ACC112 (cell line): ENCODE measurements around the gene FBXO44.
"Not testable (repeated sequence)": the region's sequence is repeated elsewhere in the genome, so short reads cannot be mapped to it uniquely, and the experiment has no call there.

Experiments used
- H2AFZ ChIP-seq: fragments of 200-600 bp; sonication (generic); one replicate; pipeline ENCODE4 v1.6.0; 2017; ENCODE audit warnings: antibody characterized with exemption, low read length; ENCODE audit not compliant: unreplicated experiment
- H3K27ac ChIP-seq: fragments of 200-600 bp; sonication (generic); 2 replicates; pipeline ENCODE4 v1.5.1; 2014; ENCODE audit warnings: low read depth, mild to moderate bottlenecking, antibody characterized with exemption, low read length, moderate library complexity
- H3K27me3 ChIP-seq: fragments of 200-600 bp; sonication (generic); 2 replicates; pipeline ENCODE4 v1.6.1; 2014; ENCODE audit warnings: mild to moderate bottlenecking, antibody characterized with exemption, low read length, moderate library complexity, mixed read lengths; ENCODE audit not compliant: insufficient read depth
- H3K36me3 ChIP-seq: fragments of 200-600 bp; sonication (generic); 2 replicates; pipeline ENCODE4 v1.6.1; 2016; ENCODE audit warnings: mild to moderate bottlenecking, antibody characterized with exemption, low read length, moderate library complexity, mixed read lengths; ENCODE audit not compliant: insufficient read depth
- H3K4me1 ChIP-seq: fragments of 200-600 bp; sonication (generic); one replicate; pipeline ENCODE4 v1.6.1; 2016; ENCODE audit warnings: low read length, mixed read lengths; ENCODE audit not compliant: insufficient read depth, unreplicated experiment, control insufficient read depth
- H3K4me3 ChIP-seq: fragments of 200-600 bp; sonication (generic); 2 replicates; pipeline ENCODE4 v1.5.1; 2014; ENCODE audit warnings: mild to moderate bottlenecking, low read depth, low read length
- H3K79me2 ChIP-seq: fragments of 200-600 bp; sonication (generic); one replicate; pipeline ENCODE4 v1.6.0; 2016; ENCODE audit warnings: low read length; ENCODE audit not compliant: control insufficient read depth, unreplicated experiment, insufficient read depth

The FBXO44 gene

GRCh38 chr1:11640101-11640500 is 14.6 kb upstream of the FBXO44 start:
- Histone ChIP-seq H3K4me3 (no peak overlapping the region), H3K27ac (no peak overlapping the region), H3K4me1 (no peaks in the 10 kb centered on the region), H3K79me2 (no peaks in the 10 kb centered on the region), H3K36me3 (no peaks in the 10 kb centered on the region), H3K27me3 (peaks cover 54% of the 10 kb centered on the region), H2AFZ (no peak overlapping the region)

DNA sequence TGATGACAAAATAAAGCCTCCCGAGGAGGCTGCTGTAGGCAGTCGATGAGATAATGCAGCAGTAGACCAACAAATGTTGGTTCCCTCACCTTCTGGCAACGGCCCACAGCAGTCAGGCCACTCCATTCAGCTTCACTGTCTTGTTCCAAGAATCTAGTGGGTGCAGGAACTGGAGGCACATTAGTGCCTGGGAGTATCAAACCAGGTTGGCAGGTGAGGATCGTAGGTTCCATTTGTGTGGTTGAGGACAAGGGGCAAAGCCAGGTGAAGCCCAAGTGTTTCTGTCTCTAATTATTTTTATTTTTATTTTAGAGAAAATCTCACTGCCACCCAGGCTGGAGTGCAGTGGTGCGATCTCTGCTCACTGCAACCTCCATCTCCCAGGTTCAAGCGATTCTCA is 13.7 kb upstream of the FBXO44 start:
- Histone ChIP-seq H3K4me1 (no peaks in the 10 kb centered on the region), H3K36me3 (no peaks in the 10 kb centered on the region), H3K4me3 (no peak overlapping the region), H3K79me2 (no peaks in the 10 kb centered on the region), H3K27me3 (peaks cover 54% of the 10 kb centered on the region), H3K27ac (no peak overlapping the region), H2AFZ (no peak overlapping the region)

DNA sequence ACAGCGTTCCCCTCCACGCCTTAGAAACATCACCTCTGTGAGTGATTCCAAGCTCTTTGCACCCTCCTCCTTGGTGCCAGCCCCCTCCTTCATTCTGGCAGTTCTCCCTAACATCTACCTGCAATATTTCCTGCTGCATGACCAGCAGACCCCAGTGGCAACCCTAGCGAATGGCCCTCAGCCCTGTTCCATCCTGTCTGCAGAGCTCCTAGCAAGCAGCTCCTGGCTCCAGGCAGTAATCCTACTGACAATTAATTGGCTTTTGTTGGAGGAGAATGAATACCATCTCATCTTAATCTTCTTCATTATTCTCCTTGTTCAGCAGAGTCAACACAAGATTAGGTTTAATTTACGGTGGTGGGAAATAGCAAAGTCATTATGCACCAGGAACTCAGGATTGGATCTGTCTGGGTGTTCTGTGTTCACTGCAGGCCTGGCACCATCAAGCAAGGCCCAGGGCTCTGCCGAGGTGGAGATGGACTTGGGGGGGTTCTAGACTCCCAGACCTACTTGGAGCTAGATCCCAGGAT is 12.8 kb upstream of the FBXO44 start:
- Histone ChIP-seq H3K27ac (no peak overlapping the region), H3K36me3 (no peaks in the 10 kb centered on the region), H3K4me3 (no peak overlapping the region), H2AFZ (no peak overlapping the region), H3K27me3 (peaks cover 45% of the 10 kb centered on the region), H3K79me2 (no peaks in the 10 kb centered on the region), H3K4me1 (no peaks in the 10 kb centered on the region)

DNA sequence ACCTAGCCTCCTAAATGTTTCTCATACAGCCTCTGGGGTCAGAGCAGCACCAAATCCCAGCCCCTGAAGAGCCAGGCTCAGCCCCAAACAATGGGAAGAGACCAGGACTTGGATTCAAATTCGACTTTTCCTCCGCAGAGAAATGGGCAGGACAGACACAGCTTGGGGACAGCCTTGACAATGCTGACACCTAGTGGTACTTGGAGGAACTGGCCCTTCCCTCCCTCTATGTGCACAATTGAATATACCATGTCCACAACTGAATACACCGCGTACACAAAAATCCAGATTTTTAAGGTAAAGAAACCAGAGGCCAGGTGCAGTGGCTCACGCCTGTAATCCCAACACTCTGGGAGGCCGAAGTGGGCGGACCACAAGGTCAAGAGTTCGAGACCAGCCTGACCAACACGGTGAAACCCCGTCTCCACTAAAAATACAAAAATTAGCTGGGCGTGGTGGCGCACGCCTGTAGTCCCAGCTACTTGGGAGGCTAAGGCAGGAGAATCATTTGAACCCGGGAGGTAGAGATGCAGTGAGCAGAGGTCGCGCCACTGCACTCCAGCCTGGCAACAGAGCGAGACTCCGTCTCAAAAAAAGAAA is 12.2 kb upstream of the FBXO44 start:
- H3K27ac ChIP-seq, H2AFZ ChIP-seq, H3K79me2 ChIP-seq, H3K4me3 ChIP-seq, H3K4me1 ChIP-seq, H3K36me3 ChIP-seq: not testable (repeated sequence)
- H3K27me3 ChIP-seq: peaks cover 39% of the 10 kb centered on the region

DNA sequence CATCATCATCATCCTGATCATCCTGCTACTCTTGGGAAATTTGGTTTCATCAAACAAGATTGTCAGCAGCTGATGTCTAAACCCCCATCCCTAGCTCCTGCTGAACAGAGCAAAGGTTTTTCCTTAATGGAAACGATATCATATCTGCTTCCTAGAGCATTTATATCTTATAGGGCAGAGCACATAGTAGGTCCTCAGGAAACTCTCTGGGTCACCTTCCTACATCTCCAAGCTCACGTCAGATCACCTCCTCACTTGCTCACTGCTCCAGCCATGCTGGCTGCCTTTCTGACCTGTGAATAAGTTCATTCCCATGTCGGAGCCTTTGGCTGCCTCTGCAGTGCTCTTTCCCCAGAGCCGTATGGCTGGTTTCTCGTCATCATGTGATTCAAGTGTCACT is 10.9 kb upstream of the FBXO44 start:
- H3K36me3 ChIP-seq: no peaks in the 10 kb centered on the region
- no peaks in the 10 kb centered on the region for H3K4me1 ChIP-seq
- no peaks in the 10 kb centered on the region for H3K79me2 ChIP-seq
- H3K27me3 ChIP-seq: peaks cover 28% of the 10 kb centered on the region
- H3K27ac ChIP-seq: no peak overlapping the region
- H3K4me3 ChIP-seq: no peak overlapping the region
- no peak overlapping the region for H2AFZ ChIP-seq

DNA sequence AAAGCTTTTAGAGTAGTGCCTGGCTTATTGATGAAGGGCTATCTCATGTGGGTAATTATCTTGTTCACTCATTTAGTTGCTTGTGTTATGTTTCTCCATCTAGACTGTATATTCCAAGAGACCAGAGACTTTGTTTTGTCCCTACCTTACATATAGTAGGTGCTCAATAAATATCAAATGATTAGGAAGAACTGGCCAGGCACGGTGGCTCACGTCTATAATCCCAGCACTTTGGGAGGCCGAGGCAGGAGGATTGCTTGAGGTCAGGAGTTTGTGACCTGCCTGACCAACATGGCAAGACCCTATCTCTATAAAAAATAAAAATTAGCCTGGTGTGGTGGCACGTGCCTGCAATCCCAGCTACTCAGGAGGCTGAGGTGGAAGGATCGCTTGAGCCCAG is 9.4 kb upstream of the FBXO44 start:
- H3K36me3 ChIP-seq: no peaks in the 10 kb centered on the region
- no peak overlapping the region for H3K27ac ChIP-seq
- peaks cover 20% of the 10 kb centered on the region for H3K27me3 ChIP-seq
- H3K4me3 ChIP-seq: no peak overlapping the region
- H2AFZ ChIP-seq: no peak overlapping the region
- H3K4me1 ChIP-seq: no peaks in the 10 kb centered on the region
- no peaks in the 10 kb centered on the region for H3K79me2 ChIP-seq

- Histone ChIP-seq H3K27ac (no peak overlapping the region), H3K27me3 (peaks cover 16% of the 10 kb centered on the region), H2AFZ (no peak overlapping the region), H3K79me2 (no peaks in the 10 kb centered on the region), H3K4me3 (no peak overlapping the region), H3K36me3 (no peaks in the 10 kb centered on the region), H3K4me1 (no peaks in the 10 kb centered on the region)
Measured at GRCh38 chr1:11645670-11646265, 8.9 kb upstream of the FBXO44 start.

DNA sequence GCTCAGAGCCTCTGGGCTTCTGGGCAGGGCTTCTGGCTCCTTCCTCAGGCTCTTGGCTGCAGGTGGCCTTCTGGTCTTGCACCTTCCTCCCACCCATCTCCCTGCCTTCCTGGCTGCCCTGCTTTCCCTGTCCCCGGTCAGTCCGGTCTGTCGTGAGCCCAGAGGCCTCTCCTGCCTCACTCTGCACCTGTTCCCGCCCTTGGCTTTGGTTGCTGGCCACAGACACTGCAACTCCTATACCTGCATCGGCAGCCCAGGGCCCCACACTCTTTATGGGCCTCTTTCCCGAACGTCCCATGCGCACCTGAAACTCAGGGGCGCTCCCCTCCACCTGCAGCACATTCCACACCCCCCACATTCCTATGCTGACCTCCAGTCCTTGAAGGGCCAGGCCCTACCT is 8.4 kb upstream of the FBXO44 start:
- H3K79me2 ChIP-seq: no peaks in the 10 kb centered on the region
- H3K36me3 ChIP-seq: no peaks in the 10 kb centered on the region
- no peak overlapping the region for H3K27ac ChIP-seq
- H3K27me3 ChIP-seq: peaks cover 14% of the 10 kb centered on the region
- no peak overlapping the region for H2AFZ ChIP-seq
- no peak overlapping the region for H3K4me3 ChIP-seq
- no peaks in the 10 kb centered on the region for H3K4me1 ChIP-seq

DNA sequence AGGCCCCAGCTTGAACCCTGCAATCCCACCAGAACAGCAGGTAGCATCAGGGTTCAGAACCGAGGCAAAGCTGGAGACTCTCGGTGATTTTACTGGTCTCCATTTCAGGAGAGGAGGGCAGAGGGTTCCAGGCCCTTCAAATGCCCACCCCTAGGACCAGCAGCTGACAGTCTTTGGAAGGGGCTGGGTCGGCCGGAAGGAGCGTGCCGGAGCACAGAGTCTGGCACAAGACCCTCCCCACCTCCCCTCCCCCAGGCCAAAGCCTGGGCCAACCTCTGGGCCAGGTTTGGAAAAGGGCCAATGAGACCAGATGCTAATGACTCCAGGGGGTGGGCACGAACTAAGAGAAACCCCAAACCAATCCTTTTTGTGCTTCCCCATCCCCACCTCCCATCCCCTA is 7.3 kb upstream of the FBXO44 start:
- Histone ChIP-seq H3K4me3 (no peak overlapping the region), H3K36me3 (no peaks in the 10 kb centered on the region), H3K4me1 (no peaks in the 10 kb centered on the region), H2AFZ (no peak overlapping the region), H3K79me2 (no peaks in the 10 kb centered on the region), H3K27me3 (peaks cover 8% of the 10 kb centered on the region; the same call in 1 of the 2 replicates), H3K27ac (no peak overlapping the region)

GRCh38 chr1:11648039-11648438 is 6.6 kb upstream of the FBXO44 start:
- Histone ChIP-seq H3K4me1 (no peaks in the 10 kb centered on the region), H3K27ac (no peak overlapping the region), H3K79me2 (no peaks in the 10 kb centered on the region), H3K36me3 (no peaks in the 10 kb centered on the region), H3K27me3 (peaks cover 8% of the 10 kb centered on the region; the same call in 1 of the 2 replicates), H2AFZ (no peak overlapping the region), H3K4me3 (no peak overlapping the region)

DNA sequence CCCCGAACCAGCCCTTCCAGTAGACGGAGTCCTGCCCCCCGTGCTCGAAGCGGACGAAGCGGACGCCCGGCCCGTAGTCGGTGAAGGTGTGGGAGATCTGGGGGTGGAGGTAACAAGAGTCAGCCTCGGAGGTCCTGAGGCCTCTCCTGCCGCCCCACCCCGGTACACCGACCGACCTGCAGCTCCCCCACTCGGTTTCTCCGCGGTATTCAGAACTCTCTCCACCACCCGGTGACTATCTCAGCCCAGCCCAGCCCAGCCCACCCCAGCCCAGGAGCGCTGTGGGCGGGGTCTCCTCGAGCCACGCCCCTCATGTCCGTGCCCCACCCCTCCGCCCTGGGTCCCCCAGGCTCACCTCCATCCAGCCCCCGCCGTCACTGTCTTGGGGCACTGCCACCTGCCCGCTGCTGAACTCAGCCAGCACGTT is 5.9 kb upstream of the FBXO44 start:
- no peak overlapping the region for H3K27ac ChIP-seq
- H2AFZ ChIP-seq: no peak overlapping the region
- H3K4me1 ChIP-seq: no peaks in the 10 kb centered on the region
- peaks cover 6% of the 10 kb centered on the region; the same call in 1 of the 2 replicates for H3K27me3 ChIP-seq
- H3K4me3 ChIP-seq: no peak overlapping the region
- no peaks in the 10 kb centered on the region for H3K36me3 ChIP-seq
- no peaks in the 10 kb centered on the region for H3K79me2 ChIP-seq
